Endothelial cell of hepatic sinusoid (primary cell): Measurements from ENCODE around the gene E2F3.

Experiments used
- in situ Hi-C: cut with HindIII; loops from 2 replicates; pipeline ENCODE4 v1.10.0; 2017; ENCODE audit warnings: low sequenced_read_pairs

E2F3 gene

GRCh38 chr6:20401205-20402091 lies at the start of gene E2F3:
Gene E2F3 (plus strand): TSS chr6:20401879. CDS start chr6:20402233, 354 bp downstream.
- in situ Hi-C loops, result no loop called here

- in situ Hi-C loops, result no loop called here
These were observed 49.3 kb upstream of the E2F3 start for GRCh38 chr6:20352346-20352745.

GRCh38 chr6:20353134-20353533 lies 48.5 kb upstream of the E2F3 start:
- in situ Hi-C loops, result no loop called here

- in situ Hi-C loops, result no loop called here
These were observed 47.3 kb upstream of the E2F3 start for GRCh38 chr6:20354366-20354765.

DNA sequence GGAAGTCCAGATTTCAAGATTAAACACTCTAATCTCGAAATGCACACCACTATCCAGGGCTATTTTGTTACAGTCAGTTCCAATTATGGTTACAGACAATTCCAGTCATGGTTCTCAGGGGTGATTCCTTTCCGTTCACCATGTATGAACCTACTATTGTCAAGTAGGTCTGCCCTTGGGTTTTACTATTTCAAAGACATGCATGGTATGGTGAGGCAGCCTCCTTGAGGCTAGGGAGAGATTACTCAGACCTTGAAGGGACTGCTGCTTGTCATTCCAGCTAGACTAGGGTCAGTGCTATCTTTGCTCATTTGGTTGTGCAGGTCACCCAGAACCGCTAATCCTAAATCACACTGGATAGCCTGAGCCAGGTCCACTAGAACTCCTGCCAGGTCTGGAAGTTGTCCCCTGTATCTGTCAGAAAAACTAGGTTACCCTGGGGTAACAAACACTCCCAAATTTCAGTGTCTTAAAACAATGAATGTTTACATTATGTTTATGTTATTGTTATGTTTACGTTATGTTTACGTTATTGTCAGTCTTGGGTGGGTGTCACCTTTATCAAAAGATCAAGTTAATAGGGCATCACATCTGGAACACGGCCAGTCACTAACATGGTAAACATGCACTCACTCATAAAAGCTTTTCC lies 41.1 kb upstream of the E2F3 start:
- in situ Hi-C loops, result no loop called here

DNA sequence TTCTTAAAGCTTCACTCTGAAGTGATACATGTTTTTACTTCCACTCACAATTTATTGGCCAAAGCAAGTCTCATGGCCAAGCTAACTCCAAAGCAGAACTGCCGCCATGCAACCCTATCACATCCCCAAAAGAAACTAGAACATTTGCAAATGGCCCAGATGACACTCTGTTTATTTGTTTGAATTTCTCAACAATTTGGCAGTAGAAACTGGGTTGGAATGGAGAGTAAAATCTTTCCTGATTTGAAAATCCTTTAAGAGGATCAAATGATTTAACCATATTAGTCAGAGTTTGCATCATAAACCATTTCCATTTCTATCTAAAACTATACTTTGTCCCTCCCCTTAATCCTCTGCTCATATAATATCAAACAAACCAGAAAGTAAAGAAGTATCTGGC lies 39.1 kb upstream of the E2F3 start:
- in situ Hi-C loops, result no loop called here

DNA sequence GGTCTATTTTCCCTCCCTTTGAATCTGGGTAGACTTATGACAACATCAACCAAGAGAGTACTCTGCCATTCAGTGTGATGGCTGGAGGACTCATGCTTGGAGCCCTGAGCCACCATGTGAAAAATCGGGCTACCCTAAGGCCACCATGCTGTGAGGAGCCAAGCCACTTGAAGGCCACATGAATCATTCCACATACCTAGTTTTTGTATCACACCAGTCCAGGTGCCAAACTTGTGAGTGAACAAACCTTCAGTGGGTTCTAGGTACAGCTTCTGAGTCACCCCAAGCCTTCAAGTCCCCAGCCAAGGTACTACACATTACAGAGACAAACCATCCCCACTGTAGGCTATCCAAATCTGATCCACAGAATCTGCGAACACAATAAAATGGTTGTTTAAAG lies 37.4 kb upstream of the E2F3 start:
- in situ Hi-C loops, result no loop called here

DNA sequence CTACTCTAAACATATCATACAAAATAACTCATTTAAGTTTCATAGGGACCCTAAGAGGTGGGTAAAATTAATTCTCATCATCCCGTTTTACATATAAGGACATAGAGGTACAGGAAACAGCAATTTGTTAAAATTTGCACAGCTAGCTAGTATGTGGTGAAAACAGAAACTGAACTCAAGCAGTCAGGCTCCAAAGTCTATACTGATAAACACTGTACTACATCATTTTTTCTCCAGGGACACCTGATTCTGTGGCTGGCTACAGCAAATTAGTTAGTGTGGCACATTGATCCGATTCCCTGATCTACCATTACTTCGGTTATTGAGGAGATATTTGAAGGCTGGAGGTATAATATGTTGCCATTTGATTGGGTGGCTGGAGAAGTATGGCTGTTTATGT lies 36.2 kb upstream of the E2F3 start:
- in situ Hi-C loops, result no loop called here

DNA sequence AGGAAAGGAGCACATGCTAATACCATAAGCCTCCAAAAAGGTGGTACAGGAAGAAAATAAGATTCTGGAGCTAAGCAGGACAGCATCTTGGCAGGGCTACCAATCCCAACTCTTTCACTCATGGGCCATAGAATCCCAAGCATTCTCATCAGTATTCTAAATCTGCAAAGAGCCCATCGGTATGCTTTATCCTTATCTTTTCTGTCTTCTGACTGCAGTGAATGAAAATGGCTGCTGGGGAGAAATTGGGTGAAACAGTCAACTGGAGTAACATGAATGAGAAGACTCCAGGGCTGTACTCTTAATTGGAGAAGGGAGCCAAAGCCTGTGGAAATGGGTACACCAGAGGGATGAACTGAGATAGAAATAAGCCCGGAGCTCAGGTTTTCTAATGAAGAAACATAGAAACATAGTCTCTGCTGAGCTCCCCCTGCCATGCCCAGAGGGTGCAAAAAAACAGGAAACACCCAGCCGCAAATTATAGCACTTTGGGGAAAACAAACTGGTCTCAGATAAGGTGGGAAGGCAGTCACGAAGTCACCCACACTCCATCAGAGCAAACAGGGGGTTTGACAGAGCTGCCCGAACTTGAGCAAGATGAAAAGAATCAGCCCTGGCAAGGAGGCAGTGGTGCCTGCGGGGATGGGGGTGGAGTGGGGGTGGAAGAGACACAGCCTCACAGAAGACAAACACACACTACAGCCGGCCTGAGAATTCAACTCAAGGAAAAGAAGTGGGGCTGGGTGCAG lies 35.4 kb upstream of the E2F3 start:
- in situ Hi-C loops, result no loop called here

- in situ Hi-C loops, result no loop called here
These were observed 33.8 kb upstream of the E2F3 start for GRCh38 chr6:20367743-20368485.

- in situ Hi-C loops, result no loop called here
These were observed 31.3 kb upstream of the E2F3 start for GRCh38 chr6:20370393-20370792.

DNA sequence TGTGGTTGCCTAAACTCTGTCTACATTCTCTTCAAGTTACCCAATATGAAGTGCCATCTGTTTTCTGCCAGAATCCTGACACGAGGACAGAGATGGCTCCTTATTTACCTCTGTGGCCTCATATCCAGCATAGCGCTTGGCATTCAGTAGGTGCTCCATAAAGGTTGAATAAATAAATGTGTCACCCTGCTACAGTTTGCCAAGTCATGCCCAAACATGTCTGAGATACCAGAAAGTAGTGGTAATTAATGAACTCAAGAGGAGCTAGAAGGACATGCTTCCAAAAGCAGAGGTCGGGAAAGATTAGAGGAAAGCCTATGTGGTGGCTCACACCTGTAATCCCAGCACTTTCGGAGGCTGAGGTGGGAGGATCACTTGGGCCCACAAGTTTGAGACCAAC lies 30.9 kb upstream of the E2F3 start:
- in situ Hi-C loops, result no loop called here

DNA sequence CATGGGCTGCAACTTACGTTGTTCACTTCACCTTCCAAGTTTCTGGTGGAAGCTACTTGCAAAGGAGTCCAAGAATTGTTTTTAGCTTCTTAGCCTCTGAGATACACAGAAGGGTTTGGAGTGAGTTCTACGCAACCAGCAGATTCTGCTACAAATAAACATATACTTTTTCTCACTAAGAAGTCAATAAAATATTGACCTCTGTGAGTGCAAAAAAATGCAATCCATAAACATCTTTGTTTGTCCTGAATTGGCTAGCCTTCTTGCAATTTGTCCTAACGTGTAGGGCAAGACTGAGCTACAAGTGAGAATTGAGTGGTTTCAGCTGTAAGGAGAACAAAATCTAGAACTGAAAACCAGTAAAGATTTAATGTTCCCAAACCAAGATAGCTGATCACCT lies 26.2 kb upstream of the E2F3 start:
- in situ Hi-C loops, result loop anchor here (5.0 kb wide), 1 partner anchor 48 kb away; no protein-coding TSS in a partner anchor

DNA sequence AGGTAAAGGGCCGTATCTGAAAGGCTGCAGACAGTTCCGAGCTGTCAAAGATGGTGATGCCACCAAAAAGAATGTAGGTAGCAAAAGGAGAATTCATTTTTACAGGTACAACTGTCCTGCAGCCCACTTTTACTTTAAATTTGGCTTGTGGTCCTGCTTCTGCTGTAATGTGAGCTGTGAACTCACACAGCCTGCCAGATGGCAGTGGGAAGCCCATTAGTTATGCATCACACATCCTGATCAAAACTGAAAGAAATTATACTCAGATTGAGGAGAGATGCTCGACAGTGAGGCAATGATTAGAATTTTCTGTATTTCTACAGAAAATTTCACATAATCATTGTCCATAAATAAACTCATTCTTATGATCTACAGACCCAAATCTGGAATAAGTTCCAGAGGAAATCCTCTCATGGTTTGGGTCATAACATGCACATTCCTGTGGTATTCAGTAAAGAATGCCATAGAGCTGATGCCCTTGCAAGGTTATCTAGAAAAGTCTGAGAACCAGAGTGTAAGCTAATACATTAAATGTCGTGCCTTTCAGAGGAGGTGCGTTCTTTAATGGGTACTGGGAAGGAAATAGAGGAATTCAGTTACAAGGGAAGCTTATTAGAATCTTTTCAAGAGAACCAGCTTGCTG lies 23.9 kb upstream of the E2F3 start:
- in situ Hi-C loops, result loop anchor here (5.0 kb wide), 1 partner anchor 50 kb away; no protein-coding TSS in a partner anchor

GRCh38 chr6:20379231-20379630 lies 22.4 kb upstream of the E2F3 start:
- in situ Hi-C loops, result loop anchor here (5.0 kb wide), 1 partner anchor 52 kb away; no protein-coding TSS in a partner anchor

GRCh38 chr6:20386218-20386617 lies 15.5 kb upstream of the E2F3 start:
- in situ Hi-C loops, result no loop called here

GRCh38 chr6:20389066-20389465 lies 12.6 kb upstream of the E2F3 start:
- in situ Hi-C loops, result no loop called here

DNA sequence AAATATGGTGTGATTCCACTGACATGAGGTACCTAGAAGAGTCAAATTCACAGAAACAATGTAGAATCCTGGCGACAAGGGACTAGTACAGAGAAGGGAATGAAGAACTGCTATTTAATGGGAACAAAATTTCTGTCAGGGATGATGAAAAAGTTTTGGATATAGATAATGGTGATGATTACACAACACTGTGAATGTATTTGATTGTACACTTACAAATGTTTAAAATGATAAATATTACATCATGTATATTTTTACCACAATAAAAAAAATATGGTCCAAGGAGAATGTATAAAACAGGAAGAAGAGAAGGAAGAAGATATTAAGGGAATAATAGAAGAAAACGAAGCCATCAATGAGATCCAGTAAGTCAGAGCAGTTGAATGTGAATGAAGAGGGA lies 8.4 kb upstream of the E2F3 start:
- in situ Hi-C loops, result no loop called here

DNA sequence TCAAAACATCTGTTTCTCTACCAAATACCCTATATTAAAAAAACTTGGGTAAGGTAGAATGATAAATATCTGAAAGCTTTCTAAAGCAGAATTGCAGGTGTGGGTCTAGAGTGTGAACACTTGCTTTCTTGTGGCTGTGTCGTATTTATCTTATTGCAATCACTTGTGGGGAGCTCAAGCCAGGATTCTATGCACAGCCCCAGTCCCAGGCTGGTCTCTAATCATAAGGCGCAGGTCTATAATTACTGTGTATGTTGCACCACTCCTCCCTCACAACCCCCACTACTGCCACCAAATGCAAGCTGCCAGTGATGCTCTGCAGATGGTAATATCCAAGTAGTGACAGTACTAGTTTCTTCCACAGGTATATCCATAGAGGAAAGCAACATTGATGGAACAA lies 2.2 kb upstream of the E2F3 start:
- in situ Hi-C loops, result no loop called here

DNA sequence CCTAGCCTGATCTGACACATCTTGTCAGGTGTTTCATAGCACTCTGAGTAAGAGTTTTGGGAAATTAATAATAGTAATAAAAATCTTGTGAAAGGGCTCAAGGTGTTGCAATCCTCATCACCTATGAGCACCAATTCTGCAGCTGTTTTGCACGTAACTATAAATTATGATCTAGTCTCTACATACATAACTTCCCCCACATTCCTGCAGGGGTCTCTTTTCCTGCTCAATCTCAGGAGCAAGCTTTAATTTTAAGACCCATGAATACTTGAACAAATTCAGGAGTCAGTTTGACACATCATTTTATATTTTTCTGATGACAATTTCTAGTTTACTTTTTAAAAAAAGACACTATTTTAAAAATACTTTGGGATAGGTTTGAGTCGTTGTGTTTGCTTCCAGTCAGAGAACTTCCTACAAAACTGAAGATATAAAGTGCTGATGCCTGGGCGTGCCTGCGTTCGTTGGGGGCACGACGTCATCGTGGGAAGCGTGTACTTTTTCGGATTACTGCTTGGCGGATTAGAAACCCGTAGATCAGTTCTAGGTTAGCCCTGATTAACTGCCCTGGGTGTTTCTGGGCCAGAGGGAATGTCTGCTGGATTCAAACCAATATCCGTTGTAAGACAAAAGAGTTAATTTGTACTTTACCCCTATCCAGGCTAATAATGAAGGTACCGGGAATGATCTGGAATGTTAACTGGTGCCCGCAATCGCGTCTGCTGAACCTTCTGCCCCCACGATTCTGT lies 1.0 kb upstream of the E2F3 start:
- in situ Hi-C loops, result no loop called here
